GM18498 (cell line): ENCODE results near the gene SUCLG1.
"Not testable (repeated sequence)": the region's sequence is repeated elsewhere in the genome, so short reads cannot be mapped to it uniquely, and the experiment has no call there.

Experiments
- ATAC-seq: cut with Tn5 transposase; IDR thresholded peaks from one replicate; pipeline ENCODE4 v1.9.1; 2021; ENCODE audit warnings: mild to moderate bottlenecking, moderate library complexity; ENCODE audit not compliant: unreplicated experiment

The SUCLG1 gene

GRCh38 chr2:84424152-84424551 lies 34.9 kb downstream of the SUCLG1 start:
- no peak for ATAC-seq

- ATAC-seq = no peak
Measured at GRCh38 chr2:84421791-84422190, 37.3 kb downstream of the SUCLG1 start.

GRCh38 chr2:84421197-84421596 lies 37.9 kb downstream of the SUCLG1 start:
- no peak for ATAC-seq

GRCh38 chr2:84417453-84418145 lies 41.5 kb downstream of the SUCLG1 start:
- ATAC-seq = no peak

- no peak for ATAC-seq
Measured at GRCh38 chr2:84409531-84409930, 49.5 kb downstream of the SUCLG1 start.

- not testable (repeated sequence) for ATAC-seq
Measured at GRCh38 chr2:84402111-84402510, 57.0 kb downstream of the SUCLG1 start.

- not testable (repeated sequence) for ATAC-seq
Measured at GRCh38 chr2:84399839-84400238, 59.2 kb downstream of the SUCLG1 start.

- no peak for ATAC-seq
Measured at GRCh38 chr2:84395820-84396219, 63.3 kb downstream of the SUCLG1 start.

GRCh38 chr2:84394628-84395027 lies 64.5 kb downstream of the SUCLG1 start:
- ATAC-seq = no peak

- no peak for ATAC-seq
Measured at GRCh38 chr2:84393829-84394228, 65.3 kb downstream of the SUCLG1 start.

GRCh38 chr2:84389794-84390193 lies 69.3 kb downstream of the SUCLG1 start:
- no peak for ATAC-seq

GRCh38 chr2:84388921-84389490 lies 70.1 kb downstream of the SUCLG1 start:
- no peak for ATAC-seq

GRCh38 chr2:84388133-84388532 lies 70.9 kb downstream of the SUCLG1 start:
- ATAC-seq = no peak

- no peak for ATAC-seq
Measured at GRCh38 chr2:84386336-84387040, 72.6 kb downstream of the SUCLG1 start.

GRCh38 chr2:84383271-84383670 lies 75.8 kb downstream of the SUCLG1 start:
- ATAC-seq = no peak

- no peak for ATAC-seq
Measured at GRCh38 chr2:84380875-84381274, 78.2 kb downstream of the SUCLG1 start.

GRCh38 chr2:84378960-84379359 lies 80.1 kb downstream of the SUCLG1 start:
- ATAC-seq = no peak

- no peak for ATAC-seq
Measured at GRCh38 chr2:84375020-84375419, 84.1 kb downstream of the SUCLG1 start.

GRCh38 chr2:84373866-84374265 lies 85.2 kb downstream of the SUCLG1 start:
- no peak for ATAC-seq
